Hepatocyte (in vitro differentiated cells): ENCODE data around the gene ANKRD40. TPM values are rescaled to one million over a fixed set of nuclear protein-coding genes. Genes with fewer than 3 reads are reported as not detected.

Experiments
- DNase-seq: peaks from one replicate; pipeline ENCODE4 v3.0.0-alpha.2; 2016; ENCODE audit warnings: low spot score
- H2AFZ ChIP-seq: fragments of 200-600 bp; sonication (generic); 2 replicates; pipeline ENCODE4 v1.6.0; 2016; ENCODE audit warnings: antibody characterized with exemption, mild to moderate bottlenecking
- H3K27ac ChIP-seq: fragments of 200-600 bp; sonication (generic); 2 replicates; pipeline ENCODE4 v1.5.1; 2016; ENCODE audit warnings: mild to moderate bottlenecking
- H3K27me3 ChIP-seq: fragments of 200-600 bp; sonication (generic); 2 replicates; pipeline ENCODE4 v1.6.1; 2016
- H3K36me3 ChIP-seq: fragments of 200-600 bp; sonication (generic); replicated peaks from 2 replicates; pipeline ENCODE4 v1.5.1; 2016; ENCODE audit warnings: low read depth; ENCODE audit not compliant: insufficient read depth
- H3K4me1 ChIP-seq: fragments of 200-600 bp; sonication (generic); 2 replicates; pipeline ENCODE4 v1.5.1; 2016; ENCODE audit warnings: mild to moderate bottlenecking, moderate library complexity; ENCODE audit not compliant: insufficient read depth
- H3K4me2 ChIP-seq: fragments of 200-600 bp; sonication (generic); 2 replicates; pipeline ENCODE4 v1.6.0; 2016
- H3K4me3 ChIP-seq: fragments of 200-600 bp; sonication (generic); 2 replicates; pipeline ENCODE4 v1.5.1; 2016; ENCODE audit warnings: mild to moderate bottlenecking
- H3K79me2 ChIP-seq: fragments of 200-600 bp; sonication (generic); 2 replicates; pipeline ENCODE4 v1.6.0; 2017; ENCODE audit warnings: mild to moderate bottlenecking
- H3K9me2 ChIP-seq: fragments of 200-600 bp; sonication (generic); replicated peaks from 2 replicates; pipeline ENCODE4 v1.6.0; 2017; ENCODE audit warnings: mild to moderate bottlenecking; ENCODE audit not compliant: insufficient read depth
- H3K9me3 ChIP-seq: fragments of 200-600 bp; sonication (generic); 2 replicates; pipeline ENCODE4 v1.5.1; 2016; ENCODE audit warnings: low read depth, mild to moderate bottlenecking
- H4K20me1 ChIP-seq: fragments of 200-600 bp; sonication (generic); 2 replicates; pipeline ENCODE4 v1.6.0; 2016; ENCODE audit warnings: mild to moderate bottlenecking; ENCODE audit not compliant: insufficient read depth, poor library complexity, severe bottlenecking
- EZH2 ChIP-seq: fragments of 200-600 bp; sonication (generic); IDR thresholded peaks from 2 replicates; pipeline ENCODE4 v1.6.1; 2016; ENCODE audit warnings: antibody characterized with exemption, mild to moderate bottlenecking, borderline replicate concordance
- EZH2phosphoT487 ChIP-seq: fragments of 200-600 bp; sonication (generic); IDR thresholded peaks from one replicate; pipeline ENCODE4 v1.6.1; 2018; ENCODE audit warnings: antibody characterized with exemption, mild to moderate bottlenecking, low read depth, moderate library complexity; ENCODE audit not compliant: unreplicated experiment, severe bottlenecking
- WGBS: methylation state at CpG from one replicate; pipeline ENCODE4 v1.1.6; 2016; ENCODE audit warnings: low lambda C conversion rate; ENCODE audit errors: missing lambda C conversion rate; 5-methylcytosine and 5-hydroxymethylcytosine counted together
- polyA plus RNA-seq: library from polyadenylated mRNA; unstranded; fragments of >200 nt; fragmentation: Nextera tagmentation; extraction: Ambion mirVana; gene quantifications from 2 replicates; pipeline ENCODE4 v1.2.1, GENCODE V29; 2016
- total RNA-seq: library from RNA; depleted of rRNA; stranded (reverse); fragments of >200 nt; gene quantifications from 2 replicates; pipeline ENCODE4 v1.2.3, GENCODE V29; 2014
- TF ChIP-seq, protein P1 (sequence below): fragments of 200-600 bp; sonication (generic); IDR thresholded peaks from 2 replicates; pipeline ENCODE4 v1.5.1; 2016; ENCODE audit warnings: antibody characterized with exemption, mild to moderate bottlenecking; ENCODE audit not compliant: poor library complexity

ANKRD40 gene
- total and polyA plus RNA-seq, 2 experiments from 2014 or later, result 10.3 to 28.1 TPM

DNA sequence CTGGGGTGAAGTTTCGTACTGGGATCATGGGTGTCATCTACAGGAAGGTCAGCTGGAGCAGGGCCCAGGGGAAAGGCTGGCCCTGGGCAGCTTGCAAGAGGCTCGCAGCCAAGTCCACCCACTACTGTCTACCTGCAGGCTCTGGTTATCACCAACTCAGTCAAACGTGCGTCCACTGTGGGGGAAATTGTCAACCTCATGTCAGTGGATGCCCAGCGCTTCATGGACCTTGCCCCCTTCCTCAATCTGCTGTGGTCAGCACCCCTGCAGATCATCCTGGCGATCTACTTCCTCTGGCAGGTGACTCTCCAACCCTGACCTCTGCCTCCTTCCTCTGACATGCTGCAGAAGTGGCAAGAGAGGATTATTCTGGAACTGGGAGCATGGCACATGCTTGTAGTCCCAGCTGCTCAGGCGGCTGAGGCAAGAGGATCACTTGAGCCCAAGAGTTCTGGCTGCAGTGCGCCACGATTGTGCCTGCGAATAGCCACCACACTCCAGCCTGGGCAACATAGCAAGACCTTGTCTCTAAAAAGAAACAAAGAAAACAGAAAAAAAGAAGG, 43.8 kb downstream of the ANKRD40 start:
- H3K27ac ChIP-seq, result peak overlapping the region; percentile 16
- H3K79me2 ChIP-seq, result no peaks in the 10 kb centered on the region
- H3K9me3 ChIP-seq, result no peaks in the 10 kb centered on the region
- H3K9me2 ChIP-seq, result no peaks in the 10 kb centered on the region
- no peaks in the 10 kb centered on the region for H3K36me3 ChIP-seq
- no peak overlapping the region for H3K4me2 ChIP-seq
- TF ChIP-seq, protein P1, sequence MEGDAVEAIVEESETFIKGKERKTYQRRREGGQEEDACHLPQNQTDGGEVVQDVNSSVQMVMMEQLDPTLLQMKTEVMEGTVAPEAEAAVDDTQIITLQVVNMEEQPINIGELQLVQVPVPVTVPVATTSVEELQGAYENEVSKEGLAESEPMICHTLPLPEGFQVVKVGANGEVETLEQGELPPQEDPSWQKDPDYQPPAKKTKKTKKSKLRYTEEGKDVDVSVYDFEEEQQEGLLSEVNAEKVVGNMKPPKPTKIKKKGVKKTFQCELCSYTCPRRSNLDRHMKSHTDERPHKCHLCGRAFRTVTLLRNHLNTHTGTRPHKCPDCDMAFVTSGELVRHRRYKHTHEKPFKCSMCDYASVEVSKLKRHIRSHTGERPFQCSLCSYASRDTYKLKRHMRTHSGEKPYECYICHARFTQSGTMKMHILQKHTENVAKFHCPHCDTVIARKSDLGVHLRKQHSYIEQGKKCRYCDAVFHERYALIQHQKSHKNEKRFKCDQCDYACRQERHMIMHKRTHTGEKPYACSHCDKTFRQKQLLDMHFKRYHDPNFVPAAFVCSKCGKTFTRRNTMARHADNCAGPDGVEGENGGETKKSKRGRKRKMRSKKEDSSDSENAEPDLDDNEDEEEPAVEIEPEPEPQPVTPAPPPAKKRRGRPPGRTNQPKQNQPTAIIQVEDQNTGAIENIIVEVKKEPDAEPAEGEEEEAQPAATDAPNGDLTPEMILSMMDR, result no peak
- 93% methylated on average over 10 of the region's 10 CpGs for WGBS
- H3K27me3 ChIP-seq, result no peaks in the 10 kb centered on the region
- DNase-seq, result peak; percentile 46
- H2AFZ ChIP-seq, result no peak overlapping the region
- H4K20me1 ChIP-seq, result no peaks in the 10 kb centered on the region
- peaks cover 22% of the 10 kb centered on the region for H3K4me1 ChIP-seq
- no peak overlapping the region for H3K4me3 ChIP-seq

DNA sequence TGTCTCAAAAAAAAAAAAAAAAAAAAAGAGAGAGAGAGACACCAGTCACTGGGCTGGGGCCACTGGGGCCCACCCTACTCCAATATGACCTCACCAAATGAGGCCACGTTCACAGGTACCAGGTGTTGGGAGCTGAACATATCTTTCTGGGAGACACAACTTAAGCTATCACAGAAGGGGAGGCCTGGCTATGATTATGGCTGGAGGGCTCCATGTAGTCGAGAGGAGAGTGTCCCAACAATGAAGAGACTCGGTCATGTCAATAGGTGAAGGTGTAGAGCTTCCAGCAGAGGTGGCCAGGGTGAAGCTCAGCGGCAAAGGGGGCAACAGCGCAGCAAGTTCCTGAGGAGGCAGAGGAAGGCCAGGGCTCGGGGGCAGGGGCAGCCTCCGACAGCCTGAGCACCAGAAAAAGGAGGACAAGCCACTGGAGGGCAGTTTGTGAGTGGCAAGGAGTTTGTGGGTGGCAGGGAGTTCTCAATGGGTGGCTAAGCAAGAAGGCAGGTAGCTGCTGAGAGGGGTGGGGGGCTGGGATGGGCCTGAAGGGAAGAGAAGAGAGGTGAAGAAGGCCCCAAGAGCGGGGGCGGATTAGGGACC, 45.0 kb downstream of the ANKRD40 start:
- Histone ChIP-seq H4K20me1 (no peaks in the 10 kb centered on the region), H3K36me3 (no peaks in the 10 kb centered on the region), H3K27me3 (no peaks in the 10 kb centered on the region), H3K9me3 (no peaks in the 10 kb centered on the region), H3K4me1 (peaks cover 22% of the 10 kb centered on the region), H2AFZ (no peak overlapping the region), H3K9me2 (no peaks in the 10 kb centered on the region), H3K27ac (no peak overlapping the region), H3K4me3 (no peak overlapping the region), H3K4me2 (no peak overlapping the region), H3K79me2 (no peaks in the 10 kb centered on the region)
- no peak for DNase-seq
- WGBS, result 93% methylated on average over 9 of the region's 9 CpGs
- TF ChIP-seq EZH2, result no peak
- TF ChIP-seq EZH2phosphoT487, result no peak
- TF ChIP-seq, protein P1, result no peak

DNA sequence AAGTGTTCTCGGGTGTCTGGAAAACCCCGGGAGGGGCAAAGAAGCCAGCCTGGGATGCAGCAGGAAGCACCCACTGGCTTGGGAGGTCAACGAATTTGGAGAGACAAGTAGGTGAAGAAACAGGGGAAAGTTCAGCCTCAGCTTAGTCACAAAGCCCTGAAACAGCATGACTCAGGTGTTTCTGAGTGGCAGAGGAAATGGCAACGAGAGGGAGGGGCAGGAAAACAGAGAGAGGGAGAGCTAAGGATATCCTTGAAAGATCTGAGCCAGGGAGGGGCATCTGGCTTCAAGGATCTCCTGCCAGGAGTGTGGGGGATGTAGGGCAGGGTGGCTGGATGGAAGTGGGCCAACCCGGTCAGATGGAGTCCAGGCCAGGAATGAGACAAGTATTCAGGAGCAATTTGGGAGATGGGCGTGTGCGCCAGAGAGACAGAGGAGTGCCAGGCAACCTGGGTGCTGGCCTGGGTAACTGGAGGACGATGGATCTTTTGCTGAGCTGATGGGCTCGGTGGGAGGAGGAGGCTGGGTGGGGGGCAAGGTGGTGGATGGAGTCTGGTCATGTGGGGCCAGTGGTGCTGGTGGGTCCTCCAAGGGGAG, 45.8 kb downstream of the ANKRD40 start:
- no peaks in the 10 kb centered on the region for H3K9me2 ChIP-seq
- H3K27ac ChIP-seq, result peak overlapping the region; percentile 81
- H3K9me3 ChIP-seq, result no peaks in the 10 kb centered on the region
- H3K4me2 ChIP-seq, result peak overlapping the region; percentile 18
- DNase-seq, result peak; percentile 80
- no peaks in the 10 kb centered on the region for H3K79me2 ChIP-seq
- no peak overlapping the region for H3K4me3 ChIP-seq
- H3K4me1 ChIP-seq, result peaks cover 22% of the 10 kb centered on the region
- 62% methylated on average over 9 of the region's 9 CpGs for WGBS
- no peak overlapping the region for H2AFZ ChIP-seq
- H3K27me3 ChIP-seq, result no peaks in the 10 kb centered on the region
- TF ChIP-seq EZH2phosphoT487 (no peak), EZH2 (no peak)
- TF ChIP-seq, protein P1, result no peak
- H3K36me3 ChIP-seq, result no peaks in the 10 kb centered on the region
- no peaks in the 10 kb centered on the region for H4K20me1 ChIP-seq
